K562 (cell line): Measurements from ENCODE around the gene LPCAT2. TPM values are rescaled to one million over a fixed set of nuclear protein-coding genes. Genes with fewer than 3 reads are reported as not detected.
A peak's percentile ranks its signal among the peaks of the same experiment; 100 is the strongest.

ENCODE experiments used
- ATAC-seq: fragments of 200-7000 bp; cut with Tn5 transposase; 3 replicates; pipeline ENCODE4 v1.9.1; 2020; ENCODE audit warnings: moderate library complexity
- BruUV-seq: library from RNA; stranded (reverse); fragments of 400-500 nt; replicated peaks from 2 replicates; lab custom pipeline; 2021; lab: Mats Ljungman, UMichigan
- CTCF ChIA-PET: fragments of 300-600 bp; formaldehyde crosslinking; extraction: SDS; loops from one replicate; lab custom pipeline; 2021; ENCODE audit warnings: low intra/inter-chr PET ratio; lab: Yijun Ruan, JAX
- POLR2A ChIA-PET: fragments of 300-600, 350-650 bp; sonication (Branson Sonifier 250); formaldehyde crosslinking; extraction: SDS; loops from one replicate; lab custom pipeline; 2021; ENCODE audit warnings: antibody characterized with exemption, inconsistent platforms; lab: Yijun Ruan, JAX
- DNase-seq, 4 experiments: peaks; one replicate each; pipeline versions ENCODE4 v3.0.0 to v3.0.0-alpha.2; 2011 to 2018; ENCODE audit warnings: low spot score in 3 of 4, mixed read lengths in 3 of 4; ENCODE audit errors: extremely low read depth in 1 of 4
- FAIRE-seq: peaks from 2 replicates; lab custom pipeline; 2011; peaks lifted over from hg19 to GRCh38; lab: Jason Lieb, UNC
- H2AFZ ChIP-seq: 2 replicates; pipeline ENCODE4 v1.6.0; 2011; ENCODE audit warnings: low read depth, low read length, control low read depth, inconsistent platforms
- H3K27ac ChIP-seq: fragments of 200-600 bp; 3 replicates; pipeline ENCODE4 v1.8.0; 2011; ENCODE audit warnings: low read depth, mild to moderate bottlenecking, control low read depth, inconsistent platforms, low read length, moderate library complexity, mixed read lengths; ENCODE audit errors: extremely low read depth
- H3K27me3 ChIP-seq, 2 experiments: fragments of 300-600 bp in 1 of 2; 2 replicates in 1 of 2; 3 replicates in 1 of 2; pipeline versions ENCODE4 v1.6.0 to v1.8.0; 2011; ENCODE audit warnings: inconsistent platforms in 2 of 2, low read length in 2 of 2, mild to moderate bottlenecking in 1 of 2, mixed read lengths in 1 of 2, moderate library complexity in 1 of 2; ENCODE audit not compliant: control insufficient read depth in 2 of 2, insufficient read depth in 2 of 2
- H3K36me3 ChIP-seq: fragments of 300-600 bp; 3 replicates; pipeline ENCODE4 v1.8.0; 2011; ENCODE audit warnings: mild to moderate bottlenecking, low read length, inconsistent platforms; ENCODE audit not compliant: control insufficient read depth, insufficient read depth
- H3K4me1 ChIP-seq, 2 experiments: fragments of 200-600 bp in 1 of 2; replicated peaks in 1 of 2; 2 replicates in 1 of 2; 3 replicates in 1 of 2; pipeline versions ENCODE4 v1.5.1 to v1.8.0; 2011; ENCODE audit warnings: inconsistent platforms in 2 of 2, low read length in 2 of 2, mild to moderate bottlenecking in 1 of 2, mixed read lengths in 1 of 2, moderate library complexity in 1 of 2; ENCODE audit not compliant: control insufficient read depth in 2 of 2, insufficient read depth in 2 of 2
- H3K4me2 ChIP-seq: 2 replicates; pipeline ENCODE4 v1.6.1; 2011; ENCODE audit warnings: low read length, control low read depth, inconsistent platforms, mixed read lengths; ENCODE audit not compliant: insufficient read depth
- H3K4me3 ChIP-seq: fragments of 200-600 bp; sonication (generic), shearing (Covaris generic); 2 replicates; pipeline ENCODE4 v1.5.1; 2016; ENCODE audit warnings: control low read depth, inconsistent platforms
- H3K79me2 ChIP-seq: fragments of 200-600 bp; 3 replicates; pipeline ENCODE4 v1.8.0; 2011; ENCODE audit warnings: low read length, inconsistent platforms; ENCODE audit not compliant: control insufficient read depth, insufficient read depth
- H3K9ac ChIP-seq, 2 experiments: 2 replicates each; pipeline versions ENCODE4 v1.6.0 to v1.6.1; 2011; ENCODE audit warnings: low read depth in 2 of 2, low read length in 2 of 2, control low read depth in 1 of 2, inconsistent platforms in 1 of 2, mild to moderate bottlenecking in 1 of 2, mixed read lengths in 1 of 2; ENCODE audit not compliant: insufficient read depth in 1 of 2
- H3K9me1 ChIP-seq: one replicate; pipeline ENCODE4 v1.6.0; 2011; ENCODE audit warnings: inconsistent platforms, mild to moderate bottlenecking, low read length, moderate library complexity; ENCODE audit not compliant: control insufficient read depth, insufficient read depth
- H3K9me3 ChIP-seq: replicated peaks from 2 replicates; pipeline ENCODE4 v1.5.1; 2011; ENCODE audit warnings: low read depth, low read length, inconsistent platforms; ENCODE audit not compliant: control insufficient read depth, insufficient read depth
- H4K20me1 ChIP-seq: replicated peaks from 2 replicates; pipeline ENCODE4 v1.6.1; 2011; ENCODE audit warnings: low read length, inconsistent platforms, mixed read lengths; ENCODE audit not compliant: control insufficient read depth, insufficient read depth
- ATF3 ChIP-seq, 2 experiments: fragments of 450-650 bp in 1 of 2; sonication (generic) in 1 of 2; formaldehyde crosslinking in 1 of 2; IDR thresholded peaks in 1 of 2; conservative IDR thresholded peaks in 1 of 2; 2 replicates each; pipeline versions ENCODE4 v1.6.1 to v1.8.1; 2016 to 2023; ENCODE audit warnings: mild to moderate bottlenecking in 2 of 2, moderate library complexity in 2 of 2, inconsistent platforms in 1 of 2, missing genetic modification reagents in 1 of 2
- FOSL1 ChIP-seq: fragments of 200-800 bp; sonication (Bioruptor generic); conservative IDR thresholded peaks from 2 replicates; pipeline ENCODE4 v1.6.1; 2016; ENCODE audit warnings: missing genetic modification characterization, missing compliant biosample characterization
- JUND ChIP-seq, 2 experiments: IDR thresholded peaks; 2 replicates in 1 of 2; 3 replicates in 1 of 2; pipeline ENCODE4 v1.6.1; 2011; ENCODE audit warnings: borderline replicate concordance in 2 of 2, low read depth in 2 of 2, low read length in 2 of 2, improper control_type of control experiment in 1 of 2, missing biosample characterization in 1 of 2, missing genetic modification characterization in 1 of 2, missing genetic modification reagents in 1 of 2
- MEIS2 ChIP-seq: fragments of 450-650 bp; IDR thresholded peaks from 2 replicates; pipeline ENCODE4 v1.6.1; 2014; ENCODE audit warnings: mild to moderate bottlenecking; ENCODE audit not compliant: partially characterized antibody
- RNF2 ChIP-seq: sonication (generic); IDR thresholded peaks from 2 replicates; pipeline ENCODE4 v1.6.1; 2016
- SIRT6 ChIP-seq: IDR thresholded peaks from one replicate; pipeline ENCODE4 v1.6.1; 2012; ENCODE audit warnings: low read depth, mild to moderate bottlenecking, control low read depth, inconsistent platforms, low read length, moderate library complexity
- SLC30A9 ChIP-seq: fragments of 250-450 bp; sonication (Bioruptor Pico); IDR thresholded peaks from 2 replicates; pipeline ENCODE4 v1.8.0; 2022; ENCODE audit warnings: mild to moderate bottlenecking, moderate library complexity
- ZNF551 ChIP-seq: fragments of 250-450 bp; sonication (Bioruptor Pico); IDR thresholded peaks from 2 replicates; pipeline ENCODE4 v1.5.0; 2021; ENCODE audit warnings: mild to moderate bottlenecking, moderate library complexity
- WGBS: fragments of 100-300 bp; shearing (Covaris generic); methylation state at CpG from one replicate; pipeline ENCODE4 v1.1.6; 2016; ENCODE audit warnings: low coverage, mixed read lengths; ENCODE audit not compliant: insufficient coverage; ENCODE audit errors: missing lambda C conversion rate; 5-methylcytosine and 5-hydroxymethylcytosine counted together
- in situ Hi-C: fragments of 300-500 bp; cut with MboI; formaldehyde crosslinking; loops from 4 replicates; pipeline ENCODE4 v1.15.0; 2018; ENCODE audit warnings: inconsistent platforms, mixed read lengths
- intact Hi-C: fragments of 100-400 bp; cut with micrococcal nuclease; formaldehyde crosslinking; loops from 2 replicates; pipeline ENCODE4 v1.14.2; 2022
- polyA plus RNA-seq, 8 experiments: library from polyadenylated mRNA; depleted of rRNA in 4 of 8; stranded (reverse) in 5 of 8; unstranded in 3 of 8; fragments of >200 nt; fragmentation: Nextera tagmentation in 2 of 8; fragmentation: Illumina TruSeq in 1 of 8; extraction: Ambion mirVana in 2 of 8; extraction: Trizol in 1 of 8; gene quantifications; 2 replicates each; pipeline versions ENCODE4 v1.2.1 to v1.2.3, GENCODE V29; 2011 to 2014; ENCODE audit warnings: inconsistent platforms in 1 of 8, missing spikeins in 1 of 8
- total RNA-seq, 7 experiments: library from RNA; depleted of rRNA in 6 of 7; stranded (reverse); fragments of >200 nt in 6 of 7; fragmentation: Illumina TruSeq in 2 of 7; extraction: Trizol in 2 of 7; gene quantifications; 2 replicates each; pipeline versions ENCODE4 v1.2.1 to v1.2.3, GENCODE V29; 2011 to 2021; ENCODE audit warnings: low replicate concordance in 1 of 7

LPCAT2 gene
- total and polyA plus RNA-seq, 9 of the 15 experiments (the other 6 are each of a cell fraction or from before 2014, with no cell fraction given): 2.9 to 15.0 (median 7.3) TPM

GRCh38 chr16:55540221-55540620 is 31.3 kb downstream of the LPCAT2 start (continued):
- TF ChIP-seq SLC30A9 (CRISPR knock-in tag): no peak

- FAIRE-seq (no peak), DNase-seq (no peak), ATAC-seq (no peak)
- Histone ChIP-seq H3K9ac (no peak overlapping the region), H3K4me1 (no peaks in the 10 kb centered on the region), H3K9me3 (no peaks in the 10 kb centered on the region), H2AFZ (no peak overlapping the region), H3K27ac (no peak overlapping the region), H3K36me3 (no peaks in the 10 kb centered on the region), H3K4me3 (no peak overlapping the region), H3K79me2 (no peaks in the 10 kb centered on the region), H3K9me1 (no peaks in the 10 kb centered on the region), H3K4me2 (no peak overlapping the region), H4K20me1 (peaks cover 3% of the 10 kb centered on the region; the same call in 1 of the 2 replicates), H3K27me3 (no peaks in the 10 kb centered on the region)
- intact Hi-C loops (loop anchor here (1.0 kb wide), 1 partner anchor 77 kb away; no protein-coding TSS in a partner anchor), in situ Hi-C loops (no loop called here)
- WGBS: 47% methylated on average over 1 of the region's 1 CpG
- TF ChIP-seq RNF2: no peak
- no peak for TF ChIP-seq SIRT6
- peak; percentile 42 for TF ChIP-seq ATF3 (IDR thresholded peaks at IDR 0.05)
- TF ChIP-seq ATF3 (CRISPR knock-in tag; conservative IDR thresholded peaks at IDR 0.05): no peak
- TF ChIP-seq JUND (IDR thresholded peaks at IDR 0.05; ENCODE audit: borderline replicate concordance, low read depth, low read length): peak; percentile 50; the same call in 1 of the 2 replicates
- TF ChIP-seq JUND (tag; IDR thresholded peaks at IDR 0.05; ENCODE audit: borderline replicate concordance, low read depth, low read length): 0 out of 3 replicates have a peak, but pooled peaks have one; percentile 41
- peak; percentile 57 for TF ChIP-seq MEIS2
- TF ChIP-seq ZNF551 (CRISPR knock-in tag): no peak
- peak; percentile 72 for TF ChIP-seq FOSL1 (tag)
- ChIA-PET CTCF (interaction anchor here (0.6 to 5.0 kb wide), 6 partner anchors 43 to 976 kb away, joined by 3 to 64 read pairs (median 6); no protein-coding TSS in a partner anchor), POLR2A (interaction anchor here (1.1 kb wide), 1 partner anchor 78 kb away, joined by 3 read pairs; no protein-coding TSS in a partner anchor)
- BruUV-seq: no TSS peak
Measured at GRCh38 chr16:55542459-55543082, 33.7 kb downstream of the LPCAT2 start.
